GM19455 (cell line): ENCODE measurements around the gene NCAM2.
"Not testable (repeated sequence)": the region's sequence is repeated elsewhere in the genome, so short reads cannot be mapped to it uniquely, and the experiment has no call there.

ENCODE experiments used
- ATAC-seq: cut with Tn5 transposase; IDR thresholded peaks from one replicate; pipeline ENCODE4 v1.9.1; 2021; ENCODE audit not compliant: unreplicated experiment

NCAM2 gene

DNA sequence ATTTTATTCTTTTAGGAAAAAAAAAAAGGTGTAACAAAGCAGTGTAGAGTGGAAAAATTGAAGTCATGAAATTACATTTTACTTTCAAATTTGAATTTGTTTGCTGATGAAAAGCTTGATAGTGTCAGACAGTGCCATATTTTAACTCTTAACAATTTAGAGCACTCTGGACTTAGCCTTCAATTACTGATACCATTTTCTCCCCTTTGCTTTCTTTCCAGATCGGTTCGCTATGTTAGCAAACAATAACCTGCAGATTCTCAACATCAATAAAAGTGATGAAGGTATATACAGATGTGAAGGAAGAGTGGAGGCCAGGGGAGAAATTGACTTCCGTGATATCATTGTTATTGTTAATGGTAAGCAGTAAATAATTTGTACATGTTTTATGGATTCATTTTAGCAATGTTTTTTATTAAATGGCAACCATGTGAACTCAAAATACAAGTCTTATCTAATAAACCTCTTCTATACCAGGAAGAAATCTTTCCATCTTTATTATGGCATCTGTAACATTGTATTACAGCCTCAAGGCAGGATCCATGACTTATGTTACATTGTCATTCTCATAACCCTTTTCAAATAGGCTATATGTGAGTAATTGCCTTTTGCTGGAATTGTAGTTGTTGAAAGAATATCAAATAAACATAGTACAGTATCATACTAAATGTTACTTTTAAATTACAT, 293.8 kb downstream of the NCAM2 start:
- no peak for ATAC-seq

GRCh38 chr21:21295303-21295702, 297.1 kb downstream of the NCAM2 start:
- no peak for ATAC-seq

DNA sequence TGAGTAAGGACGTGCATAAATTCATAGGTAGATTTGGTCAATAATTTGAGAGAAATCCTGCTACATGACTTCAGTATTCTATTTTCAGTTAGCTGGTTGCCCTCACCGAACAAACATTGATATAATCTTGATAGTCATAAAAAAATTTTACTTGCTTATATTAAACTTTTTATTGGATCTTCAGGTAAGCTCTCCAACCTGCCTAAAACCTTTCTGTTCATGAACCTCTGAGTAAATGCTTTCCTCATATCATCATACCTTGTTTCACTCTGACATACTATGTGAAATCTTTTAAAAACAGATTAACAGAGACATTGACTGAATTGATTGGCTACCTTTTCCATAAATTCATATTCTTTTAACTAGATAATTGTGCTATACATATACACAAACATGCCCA, 299.0 kb downstream of the NCAM2 start:
- ATAC-seq = no peak

DNA sequence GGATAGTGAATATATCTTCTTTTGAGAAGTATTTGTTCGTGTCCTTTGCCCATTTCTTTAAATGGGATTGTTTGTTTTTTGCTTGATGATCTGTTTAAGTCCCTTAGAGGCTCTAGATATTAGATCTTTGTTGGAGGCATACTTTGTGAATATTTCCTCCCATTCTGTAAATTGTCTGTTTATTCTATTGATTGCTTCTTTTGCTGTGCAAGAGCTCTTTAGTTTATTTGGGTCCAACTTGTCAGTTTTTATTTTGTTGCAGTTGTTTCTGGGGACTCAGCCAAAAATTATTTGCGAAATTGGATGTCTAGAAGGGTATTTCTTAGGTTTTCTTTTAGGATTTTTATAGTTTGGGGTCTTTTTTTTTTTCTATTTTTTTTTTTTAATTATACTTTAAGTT, 302.8 kb downstream of the NCAM2 start:
- no peak for ATAC-seq

DNA sequence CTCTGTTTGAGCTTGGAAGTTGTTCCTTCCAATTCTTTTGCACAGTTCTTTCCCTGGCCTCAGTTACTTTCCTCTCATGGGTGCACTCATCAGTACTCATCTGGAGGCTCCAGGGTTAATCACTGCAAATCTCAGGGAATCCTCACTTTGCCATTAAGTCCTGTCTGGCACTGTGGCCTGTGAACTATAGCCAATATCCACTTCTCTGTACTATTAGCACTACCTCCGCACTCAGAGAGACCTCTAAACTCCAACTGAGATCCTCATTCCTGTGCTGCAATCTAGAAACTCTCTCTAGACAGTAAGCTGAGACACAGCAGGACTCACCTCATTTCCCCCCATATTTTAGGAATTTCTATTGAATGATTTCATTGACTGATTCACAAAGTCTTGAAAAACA, 311.3 kb downstream of the NCAM2 start:
- ATAC-seq = no peak

GRCh38 chr21:21324297-21324696, 326.1 kb downstream of the NCAM2 start:
- ATAC-seq = no peak

GRCh38 chr21:21332492-21332891, 334.3 kb downstream of the NCAM2 start:
- ATAC-seq = no peak

DNA sequence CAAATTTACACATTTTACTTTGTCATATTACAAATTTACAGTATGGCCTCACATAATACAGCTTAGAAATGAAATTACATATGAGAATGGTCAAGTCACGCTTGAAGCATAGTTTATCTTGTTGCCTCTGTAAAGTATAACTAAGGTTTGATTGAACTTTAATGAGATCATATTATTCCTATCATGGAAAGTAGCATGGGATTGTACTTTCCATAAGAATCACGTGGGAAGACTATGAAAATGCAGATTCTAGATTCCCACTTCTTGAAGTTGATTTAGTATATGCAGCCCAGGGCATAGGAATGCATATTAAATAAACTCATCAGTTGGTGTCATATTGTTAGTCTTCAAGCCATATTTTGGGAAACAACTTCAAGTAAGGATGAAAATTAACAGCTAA, 342.8 kb downstream of the NCAM2 start:
- no peak for ATAC-seq

DNA sequence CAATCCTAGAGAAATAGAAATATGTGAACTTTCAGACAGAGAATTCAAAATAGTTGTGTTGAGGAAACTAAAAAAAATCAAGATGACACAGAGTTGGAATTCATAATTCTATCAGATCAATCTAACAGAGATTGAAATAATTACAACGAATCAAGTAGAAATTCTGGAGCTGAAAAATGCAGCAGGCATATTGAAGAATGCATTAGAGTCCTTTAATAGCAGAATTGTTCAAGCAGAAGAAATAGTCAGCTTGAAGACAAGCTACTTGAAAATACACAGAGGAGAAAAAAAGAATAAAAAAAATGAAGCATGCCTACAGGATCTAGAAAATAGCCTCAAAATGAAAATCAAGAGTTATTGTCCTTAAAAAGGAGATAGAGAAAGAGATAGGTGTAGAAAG, 347.1 kb downstream of the NCAM2 start:
- ATAC-seq = no peak

GRCh38 chr21:21345872-21346271, 347.7 kb downstream of the NCAM2 start:
- ATAC-seq = no peak

DNA sequence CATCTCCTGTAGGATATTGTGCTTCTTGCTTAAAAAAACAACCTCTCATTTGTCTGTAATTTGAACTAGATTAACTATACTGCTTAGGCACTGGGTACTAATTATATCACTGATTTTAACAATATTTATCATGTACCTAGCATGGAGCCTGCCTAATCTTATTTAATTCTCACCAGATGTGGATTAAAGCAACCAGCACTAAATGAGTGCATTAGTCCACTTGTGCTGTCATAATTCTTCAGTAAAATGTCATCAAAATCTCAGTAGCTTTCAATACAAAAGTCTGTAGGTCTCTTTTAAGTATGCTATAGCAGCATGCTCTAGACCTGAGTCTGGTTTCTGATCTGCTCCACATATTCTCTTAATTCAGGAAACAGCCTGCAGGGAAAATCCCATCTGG, 368.1 kb downstream of the NCAM2 start:
- no peak for ATAC-seq

GRCh38 chr21:21367583-21367982, 369.4 kb downstream of the NCAM2 start:
- ATAC-seq = no peak

DNA sequence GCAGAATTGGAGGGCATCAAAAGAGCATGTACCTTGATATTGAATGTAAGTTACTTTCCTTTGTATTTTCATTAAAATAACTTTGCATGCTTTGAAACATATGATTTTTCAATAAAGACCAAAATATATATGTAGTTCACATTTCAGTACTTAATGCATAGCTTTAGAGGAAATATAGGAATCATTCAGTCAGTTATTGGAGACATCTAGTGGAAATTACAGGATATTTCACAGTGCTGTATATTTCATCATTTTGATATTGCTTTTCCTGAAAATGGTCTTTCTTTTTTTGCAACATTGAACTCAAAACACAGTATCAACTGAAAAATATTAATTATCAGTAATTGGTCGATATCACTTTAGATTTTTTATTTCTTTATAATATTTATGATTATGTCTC, 375.8 kb downstream of the NCAM2 start:
- ATAC-seq = no peak

DNA sequence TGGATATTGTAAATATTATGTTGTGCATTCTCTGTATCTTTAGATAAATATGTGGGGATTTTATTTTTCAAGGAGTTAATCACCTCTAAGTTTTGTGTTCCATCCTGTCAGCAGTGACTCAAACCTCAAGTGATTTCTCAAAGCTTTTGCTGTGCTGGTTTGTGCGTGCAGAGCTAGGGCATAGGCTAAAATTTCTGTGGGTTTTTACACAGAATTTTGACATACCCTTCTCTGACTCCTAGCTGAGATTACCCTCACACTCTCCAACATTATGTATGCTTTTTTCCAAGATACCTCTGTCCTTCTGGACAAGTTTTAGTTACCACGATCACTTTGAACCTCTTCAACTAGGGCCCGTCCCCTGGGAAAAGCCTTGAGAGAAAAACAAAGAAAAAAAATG, 384.9 kb downstream of the NCAM2 start:
- ATAC-seq = no peak

DNA sequence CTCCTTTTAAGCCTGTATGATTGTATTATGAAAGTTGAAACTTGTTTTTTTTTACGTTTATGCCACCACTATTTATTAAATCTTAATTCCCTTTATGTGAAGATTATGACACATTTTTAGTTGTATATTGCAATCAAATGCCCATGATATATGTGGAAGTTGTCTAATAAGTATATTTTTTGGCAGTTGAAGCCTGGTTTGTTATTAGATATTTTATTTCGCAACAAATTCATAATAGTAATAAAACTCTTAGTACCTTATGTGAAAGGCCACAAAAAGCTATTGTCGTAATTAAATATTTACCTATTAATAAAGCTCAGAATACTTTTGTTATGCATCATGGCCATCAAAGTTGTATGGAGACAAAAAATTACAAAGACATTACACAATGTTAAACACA, 386.8 kb downstream of the NCAM2 start:
- no peak for ATAC-seq

DNA sequence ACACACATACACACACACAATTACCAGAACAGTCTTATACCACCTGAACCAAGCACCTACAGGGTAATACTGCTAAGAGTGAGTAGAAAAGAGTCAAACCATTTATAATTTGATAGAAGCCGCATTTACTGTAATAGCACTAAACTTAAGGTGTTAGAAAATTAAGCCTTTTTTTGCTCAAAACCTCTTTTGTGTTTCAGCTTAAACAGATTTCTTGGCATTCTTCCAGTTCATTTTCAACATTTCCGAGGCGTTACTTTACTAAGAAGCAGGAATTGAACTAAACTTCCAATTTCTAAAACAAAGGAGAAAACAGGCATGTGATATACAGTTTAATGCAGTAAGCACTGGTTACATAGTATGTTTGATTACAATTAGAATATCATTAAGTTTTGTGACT, 387.2 kb downstream of the NCAM2 start:
- no peak for ATAC-seq

GRCh38 chr21:21387916-21388315, 389.7 kb downstream of the NCAM2 start:
- ATAC-seq = no peak

- no peak for ATAC-seq
These were observed 395.9 kb downstream of the NCAM2 start for GRCh38 chr21:21394064-21394463.

- ATAC-seq = no peak
These were observed 398.2 kb downstream of the NCAM2 start for GRCh38 chr21:21396424-21396823.

DNA sequence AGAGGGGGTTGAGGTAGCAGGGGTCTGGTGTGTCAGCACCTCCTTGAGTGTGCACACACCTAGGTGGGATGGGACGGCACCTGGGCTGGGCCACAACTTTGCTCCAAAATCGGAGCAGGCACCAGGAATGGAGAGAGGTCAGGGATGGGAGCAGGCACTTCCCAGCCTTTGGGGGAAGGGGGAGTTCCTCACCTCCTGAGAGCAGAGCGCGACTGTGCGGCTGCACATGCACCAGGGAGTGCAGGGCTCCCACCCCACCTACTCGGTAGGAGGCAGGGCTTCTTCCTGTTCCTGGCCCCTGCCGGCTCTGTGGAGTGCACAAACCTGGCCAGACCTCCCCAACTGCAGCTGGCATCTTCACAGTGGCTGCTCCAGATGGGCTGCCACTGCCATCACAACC, 399.3 kb downstream of the NCAM2 start:
- no peak for ATAC-seq

- no peak for ATAC-seq
These were observed 403.2 kb downstream of the NCAM2 start for GRCh38 chr21:21401444-21401843.

DNA sequence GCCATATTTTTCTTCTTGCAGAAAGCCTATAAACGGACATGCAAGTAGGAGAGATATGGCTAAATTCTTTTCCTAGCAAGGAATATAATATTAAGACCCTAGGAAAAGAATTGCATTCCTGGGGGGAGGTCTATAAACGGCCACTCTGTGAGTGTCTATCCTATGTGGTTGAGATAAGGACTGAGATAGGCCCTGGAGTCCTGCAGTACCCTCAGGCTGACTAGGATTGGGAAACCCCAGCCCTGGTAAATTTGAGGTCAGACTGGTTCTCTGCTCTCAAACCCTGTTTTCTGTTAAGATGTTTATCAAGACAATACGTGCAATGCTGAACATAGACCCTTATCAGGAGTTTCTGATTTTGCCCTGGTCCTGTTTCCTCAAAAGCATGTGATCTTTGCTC, 404.0 kb downstream of the NCAM2 start:
- ATAC-seq = not testable (repeated sequence)

- not testable (repeated sequence) for ATAC-seq
These were observed 406.1 kb downstream of the NCAM2 start for GRCh38 chr21:21404261-21404660.
